Measurements from ENCODE around the gene TMEM247. TPM values are rescaled to one million over a fixed set of nuclear protein-coding genes. Genes with fewer than 3 reads are reported as not detected.

The TMEM247 gene
- total RNA-seq, 6 experiments from 2014 or later, result not detected

GRCh38 chr2:46488389-46488788, 9.0 kb downstream of the TMEM247 start:
- H3K9me3 Mint-ChIP-seq, result no peaks in the 10 kb centered on the region
- H3K27ac Mint-ChIP-seq, result peak overlapping the region; percentile 90
- no peak overlapping the region for H3K4me3 Mint-ChIP-seq
- peaks cover 4% of the 10 kb centered on the region; the same call in 1 of the 2 replicates for H3K27me3 Mint-ChIP-seq (ENCODE audit: insufficient read depth)
- no peak for DNase-seq
- no peaks in the 10 kb centered on the region for H3K36me3 Mint-ChIP-seq (ENCODE audit: low read depth)
- peaks cover 63% of the 10 kb centered on the region for H3K4me1 Mint-ChIP-seq (ENCODE audit: low read depth)
- TF ChIP-seq CTCF (IDR thresholded peaks at IDR 0.05), result peak; percentile 44; the same call in 1 of the 2 replicates

GRCh38 chr2:46489423-46490174, 10.2 kb downstream of the TMEM247 start:
- no peak for TF ChIP-seq CTCF (IDR thresholded peaks at IDR 0.05)
- peaks cover 72% of the 10 kb centered on the region for H3K4me1 Mint-ChIP-seq (ENCODE audit: low read depth)
- H3K27me3 Mint-ChIP-seq (ENCODE audit: insufficient read depth), result no peaks in the 10 kb centered on the region
- no peaks in the 10 kb centered on the region for H3K9me3 Mint-ChIP-seq
- no peak overlapping the region for H3K4me3 Mint-ChIP-seq
- H3K27ac Mint-ChIP-seq, result no peak overlapping the region
- H3K36me3 Mint-ChIP-seq (ENCODE audit: low read depth), result 0 out of 2 replicates have a peak, but pooled peaks cover under 1% of the 10 kb centered on the region
- peak; percentile 21 for DNase-seq

GRCh38 chr2:46490521-46491141, 11.3 kb downstream of the TMEM247 start:
- Mint-ChIP-seq H3K27ac (no peak overlapping the region), H3K9me3 (no peaks in the 10 kb centered on the region), H3K4me3 (no peak overlapping the region), H3K4me1 (ENCODE audit: low read depth) (peaks cover 82% of the 10 kb centered on the region), H3K36me3 (ENCODE audit: low read depth) (peaks cover 4% of the 10 kb centered on the region; the same call in 1 of the 2 replicates), H3K27me3 (ENCODE audit: insufficient read depth) (no peaks in the 10 kb centered on the region)
- DNase-seq, result no peak
- TF ChIP-seq CTCF (IDR thresholded peaks at IDR 0.05), result no peak

GRCh38 chr2:46492301-46492700, 12.9 kb downstream of the TMEM247 start:
- no peak overlapping the region for H3K4me3 Mint-ChIP-seq
- no peak for DNase-seq
- no peaks in the 10 kb centered on the region for H3K9me3 Mint-ChIP-seq
- H3K4me1 Mint-ChIP-seq (ENCODE audit: low read depth), result peaks cover 77% of the 10 kb centered on the region
- peak overlapping the region; percentile 93; the same call in 1 of the 2 replicates for H3K27ac Mint-ChIP-seq
- no peak for TF ChIP-seq CTCF (IDR thresholded peaks at IDR 0.05)
- no peaks in the 10 kb centered on the region for H3K27me3 Mint-ChIP-seq (ENCODE audit: insufficient read depth)
- peaks cover 4% of the 10 kb centered on the region; the same call in 1 of the 2 replicates for H3K36me3 Mint-ChIP-seq (ENCODE audit: low read depth)

GRCh38 chr2:46493241-46493970, 14.0 kb downstream of the TMEM247 start:
- peaks cover 6% of the 10 kb centered on the region; the same call in 1 of the 2 replicates for H3K27me3 Mint-ChIP-seq (ENCODE audit: insufficient read depth)
- H3K4me3 Mint-ChIP-seq, result peak overlapping the region; percentile 62
- peaks cover 66% of the 10 kb centered on the region for H3K4me1 Mint-ChIP-seq (ENCODE audit: low read depth)
- H3K27ac Mint-ChIP-seq, result peak overlapping the region; percentile 93
- peaks cover 4% of the 10 kb centered on the region; the same call in 1 of the 2 replicates for H3K36me3 Mint-ChIP-seq (ENCODE audit: low read depth)
- TF ChIP-seq CTCF (IDR thresholded peaks at IDR 0.05), result no peak
- DNase-seq, result peak; percentile 68
- no peaks in the 10 kb centered on the region for H3K9me3 Mint-ChIP-seq
